WTC11 (cell line): ENCODE results near the gene PISD. TPM values are rescaled to one million over a fixed set of nuclear protein-coding genes. Genes with fewer than 3 reads are reported as not detected.
A peak's percentile ranks its signal among the peaks of the same experiment; 100 is the strongest.

Experiments
- ATAC-seq: fragments of 200-7000 bp; cut with Tn5 transposase; 2 replicates; pipeline ENCODE4 v1.10.0; 2021; ENCODE audit warnings: mild to moderate bottlenecking, moderate library complexity
- Bru-seq: library from RNA; stranded (reverse); fragments of 400-500 nt; gene quantifications from one replicate; lab custom pipeline; 2021; lab: Mats Ljungman, UMichigan
- CTCF ChIA-PET: fragments of 300-600 bp; sonication (Branson Sonifier 250); formaldehyde crosslinking; loops from one replicate; lab custom pipeline; 2021; ENCODE audit warnings: antibody characterized with exemption; lab: Charles Lee
- POLR2A ChIA-PET: fragments of 350-600 bp; sonication (Branson Sonifier 250); formaldehyde crosslinking; loops from one replicate; lab custom pipeline; 2021; ENCODE audit warnings: antibody characterized with exemption; lab: Charles Lee
- DNase-seq: peaks from one replicate; pipeline ENCODE4 v3.0.0; 2021; ENCODE audit warnings: low spot score
- H3K27ac Mint-ChIP-seq: 2 replicates; pipeline ENCODE4 v1.8.0; 2021; ENCODE audit warnings: mixed read lengths
- H3K27me3 Mint-ChIP-seq: 2 replicates; pipeline ENCODE4 v1.8.0; 2021; ENCODE audit warnings: low read depth, mild to moderate bottlenecking, moderate library complexity, mixed read lengths
- H3K36me3 Mint-ChIP-seq: 2 replicates; pipeline ENCODE4 v1.8.0; 2021; ENCODE audit warnings: mixed read lengths
- H3K4me1 Mint-ChIP-seq: 2 replicates; pipeline ENCODE4 v1.8.0; 2022; ENCODE audit warnings: mixed read lengths
- H3K4me3 Mint-ChIP-seq: 2 replicates; pipeline ENCODE4 v1.8.0; 2021; ENCODE audit warnings: mild to moderate bottlenecking, moderate library complexity, mixed read lengths
- H3K9me3 Mint-ChIP-seq: 2 replicates; pipeline ENCODE4 v1.8.0; 2021; ENCODE audit warnings: mixed read lengths
- CBFB ChIP-seq: sonication (generic); formaldehyde crosslinking; IDR thresholded peaks from 2 replicates; pipeline ENCODE4 v1.8.1; 2022; ENCODE audit warnings: mild to moderate bottlenecking, low read depth, missing genetic modification reagents
- CREB1 ChIP-seq: sonication (generic); formaldehyde crosslinking; IDR thresholded peaks from 2 replicates; pipeline ENCODE4 v1.8.0; 2023; ENCODE audit warnings: mild to moderate bottlenecking, missing genetic modification reagents
- CREM ChIP-seq: sonication (generic); formaldehyde crosslinking; IDR thresholded peaks from 2 replicates; pipeline ENCODE4 v1.8.1; 2022; ENCODE audit warnings: mild to moderate bottlenecking, missing genetic modification reagents, moderate library complexity
- FOXP1 ChIP-seq: sonication (generic); formaldehyde crosslinking; IDR thresholded peaks from 2 replicates; pipeline ENCODE4 v1.8.0; 2022; ENCODE audit warnings: missing genetic modification reagents, mild to moderate bottlenecking, moderate library complexity, borderline replicate concordance
- MXD4 ChIP-seq: fragments of 250-450 bp; sonication (Bioruptor Pico); IDR thresholded peaks from 2 replicates; pipeline ENCODE4 v1.8.0; 2021; ENCODE audit warnings: mild to moderate bottlenecking, moderate library complexity, borderline replicate concordance
- MYBL2 ChIP-seq: sonication (generic); formaldehyde crosslinking; IDR thresholded peaks from 2 replicates; pipeline ENCODE4 v1.8.1; 2023; ENCODE audit warnings: mild to moderate bottlenecking, moderate library complexity, missing genetic modification reagents
- NFE2L1 ChIP-seq: sonication (generic); formaldehyde crosslinking; IDR thresholded peaks from 2 replicates; pipeline ENCODE4 v1.8.1; 2023; ENCODE audit warnings: missing genetic modification reagents
- NR1H2 ChIP-seq: sonication (generic); formaldehyde crosslinking; IDR thresholded peaks from 2 replicates; pipeline ENCODE4 v1.9.0; 2021; ENCODE audit warnings: mild to moderate bottlenecking, moderate library complexity, missing genetic modification reagents
- PRRX2 ChIP-seq: fragments of 250-450 bp; sonication (Bioruptor Pico); IDR thresholded peaks from 2 replicates; pipeline ENCODE4 v1.8.0; 2021; ENCODE audit warnings: mild to moderate bottlenecking
- ZNF317 ChIP-seq: sonication (generic); formaldehyde crosslinking; IDR thresholded peaks from 2 replicates; pipeline ENCODE4 v1.8.1; 2023; ENCODE audit warnings: low read depth, mild to moderate bottlenecking, moderate library complexity, missing genetic modification reagents, borderline replicate concordance
- long read RNA-seq, 3 experiments: library from RNA in 1 of 3; library from capped mRNA in 1 of 3; library from polyadenylated mRNA in 1 of 3; unstranded in 2 of 3; stranded (forward) in 1 of 3; transcript quantifications; one replicate each; pipeline ENCODE4 v2.0.0, GENCODE V29; 2021
- total RNA-seq: library from RNA; stranded (reverse); gene quantifications from 3 replicates; pipeline ENCODE4 v1.2.3, GENCODE V29; 2021
- TF ChIP-seq, protein P1 (sequence below): sonication (generic); formaldehyde crosslinking; IDR thresholded peaks from 2 replicates; pipeline ENCODE4 v1.8.0; 2022; ENCODE audit warnings: mild to moderate bottlenecking, missing genetic modification reagents
- TF ChIP-seq, protein P2 (sequence below): fragments of 250-450 bp; sonication (Bioruptor Pico); IDR thresholded peaks from 2 replicates; pipeline ENCODE4 v1.9.0; 2021; ENCODE audit warnings: mild to moderate bottlenecking, borderline replicate concordance
- TF ChIP-seq, protein P3 (sequence below): sonication (generic); formaldehyde crosslinking; IDR thresholded peaks from 2 replicates; pipeline ENCODE4 v1.8.1; 2023; ENCODE audit warnings: mild to moderate bottlenecking, missing genetic modification reagents, moderate library complexity
- TF ChIP-seq, protein P4 (sequence below): sonication (generic); formaldehyde crosslinking; IDR thresholded peaks from 2 replicates; pipeline ENCODE4 v1.8.1; 2022; ENCODE audit warnings: mild to moderate bottlenecking, missing genetic modification reagents, moderate library complexity, borderline replicate concordance
- TF ChIP-seq, protein P5 (sequence below): fragments of 250-450 bp; sonication (Bioruptor Pico); IDR thresholded peaks from 2 replicates; pipeline ENCODE4 v1.9.0; 2021; ENCODE audit warnings: mild to moderate bottlenecking
- TF ChIP-seq, protein P6 (sequence below): fragments of 250-450 bp; sonication (Bioruptor Pico); IDR thresholded peaks from 2 replicates; pipeline ENCODE4 v2.1.2; 2022; ENCODE audit warnings: mild to moderate bottlenecking, moderate library complexity
- TF ChIP-seq, protein P7 (sequence below): sonication (generic); formaldehyde crosslinking; IDR thresholded peaks from 2 replicates; pipeline ENCODE4 v1.8.1; 2023; ENCODE audit warnings: mild to moderate bottlenecking, moderate library complexity, missing genetic modification reagents
- TF ChIP-seq, protein P8 (sequence below): sonication (generic); formaldehyde crosslinking; conservative IDR thresholded peaks from 2 replicates; pipeline ENCODE4 v1.8.1; 2023; ENCODE audit warnings: mild to moderate bottlenecking, low read depth, missing genetic modification reagents, moderate library complexity

PISD gene
- 49.4 to 55.7 TPM (median 50.3 TPM) in 3 replicates for total RNA-seq
- Bru-seq, nascent RNA: percentile 67 among the genes with signal in this experiment
- long read RNA-seq, experiment 1, transcript PISD-209 (8 exons, 1,963 nt): major isoform, 204 of 320 reads
- long read RNA-seq, experiment 1, partial matches to known transcripts: 25 of 320 reads
- long read RNA-seq, experiment 1, other reads (novel, unspliced or antisense): 83 of 320 reads
- long read RNA-seq, experiment 2, transcript PISD-209 (8 exons, 1,963 nt): major isoform, 19 of 50 reads
- long read RNA-seq, experiment 2, partial matches to known transcripts: 17 of 50 reads
- long read RNA-seq, experiment 2, other reads (novel, unspliced or antisense): 14 of 50 reads
- long read RNA-seq, experiment 3, transcript PISD-209 (8 exons, 1,963 nt): major isoform, 19 of 30 reads
- long read RNA-seq, experiment 3, partial matches to known transcripts: 2 of 30 reads
- long read RNA-seq, experiment 3, other reads (novel, unspliced or antisense): 6 of 30 reads

DNA sequence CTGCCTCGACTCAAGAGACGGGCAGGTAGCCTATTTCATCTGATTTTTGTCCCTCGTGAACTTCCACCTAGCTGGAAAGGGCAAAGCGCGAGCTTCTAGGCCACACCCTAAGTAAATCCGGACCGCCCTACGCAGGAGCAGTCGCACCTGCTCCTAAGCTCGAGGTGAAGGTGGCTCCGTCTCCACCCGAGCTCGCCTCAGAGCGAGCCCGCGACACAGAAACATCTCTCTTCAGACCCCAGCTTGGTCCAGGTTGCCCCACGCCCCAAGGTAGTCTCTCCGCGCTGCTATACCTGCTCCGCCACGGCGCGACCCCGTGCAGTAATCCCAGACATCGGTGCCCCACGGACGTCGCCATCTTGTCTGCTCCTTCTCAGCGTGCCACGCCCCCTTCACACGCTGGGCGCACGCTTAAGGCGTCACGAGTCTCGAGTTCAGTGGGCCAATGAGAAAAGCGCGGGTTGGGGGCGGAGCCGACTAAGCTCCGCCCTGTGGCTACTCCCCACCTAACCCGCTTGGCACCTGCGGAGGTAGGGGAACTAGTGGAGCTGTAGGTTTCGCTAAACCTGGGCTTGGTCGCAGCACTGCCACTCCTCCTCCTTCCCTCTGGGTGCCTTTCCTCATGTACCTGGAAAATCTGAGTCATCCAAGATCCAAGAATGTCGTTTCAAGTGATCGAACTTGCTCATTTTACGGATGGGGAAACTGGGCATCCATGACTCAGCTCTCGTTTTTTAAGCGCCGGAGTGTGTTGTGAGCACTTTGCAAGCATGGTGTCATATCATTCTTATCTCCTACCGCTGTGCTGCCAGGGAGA lies at the start of gene PISD:
TSS of gene PISD (minus strand) at position 365 of the 817 bp plus-strand sequence. CDS start at position 358, 7 bp downstream.
- Mint-ChIP-seq H3K9me3 (no peaks in the 10 kb centered on the region), H3K4me3 (peak within 1 kb of the TSS; percentile 99), H3K27ac (peak within 1 kb of the TSS; percentile 99), H3K4me1 (peaks cover 12% of the 10 kb centered on the region), H3K36me3 (no peaks in the 10 kb centered on the region), H3K27me3 (peaks cover 3% of the 10 kb centered on the region; the same call in 1 of the 2 replicates)
- DNase-seq (peak; percentile 98), ATAC-seq (peak; percentile 96)
- ChIA-PET POLR2A (interaction anchor here (0.5 to 2.3 kb wide), 10 partner anchors 15 to 308 kb away, joined by 3 to 9 read pairs (median 4); no protein-coding TSS in a partner anchor), CTCF (interaction anchor here (0.6 to 3.1 kb wide), 14 partner anchors 12 to 456 kb away, joined by 3 to 46 read pairs (median 4); partner anchors contain the start of gene PRR14L)
- TF ChIP-seq CBFB: 0 out of 2 replicates have a peak, but pooled peaks have one; percentile 73
- peak; percentile 65; the same call in 1 of the 2 replicates for TF ChIP-seq FOXP1 (CRISPR knock-in tag)
- TF ChIP-seq, protein P1, sequence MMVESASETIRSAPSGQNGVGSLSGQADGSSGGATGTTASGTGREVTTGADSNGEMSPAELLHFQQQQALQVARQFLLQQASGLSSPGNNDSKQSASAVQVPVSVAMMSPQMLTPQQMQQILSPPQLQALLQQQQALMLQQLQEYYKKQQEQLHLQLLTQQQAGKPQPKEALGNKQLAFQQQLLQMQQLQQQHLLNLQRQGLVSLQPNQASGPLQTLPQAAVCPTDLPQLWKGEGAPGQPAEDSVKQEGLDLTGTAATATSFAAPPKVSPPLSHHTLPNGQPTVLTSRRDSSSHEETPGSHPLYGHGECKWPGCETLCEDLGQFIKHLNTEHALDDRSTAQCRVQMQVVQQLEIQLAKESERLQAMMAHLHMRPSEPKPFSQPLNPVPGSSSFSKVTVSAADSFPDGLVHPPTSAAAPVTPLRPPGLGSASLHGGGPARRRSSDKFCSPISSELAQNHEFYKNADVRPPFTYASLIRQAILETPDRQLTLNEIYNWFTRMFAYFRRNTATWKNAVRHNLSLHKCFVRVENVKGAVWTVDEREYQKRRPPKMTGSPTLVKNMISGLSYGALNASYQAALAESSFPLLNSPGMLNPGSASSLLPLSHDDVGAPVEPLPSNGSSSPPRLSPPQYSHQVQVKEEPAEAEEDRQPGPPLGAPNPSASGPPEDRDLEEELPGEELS (CRISPR knock-in tag): peak; percentile 88
- TF ChIP-seq, protein P2, sequence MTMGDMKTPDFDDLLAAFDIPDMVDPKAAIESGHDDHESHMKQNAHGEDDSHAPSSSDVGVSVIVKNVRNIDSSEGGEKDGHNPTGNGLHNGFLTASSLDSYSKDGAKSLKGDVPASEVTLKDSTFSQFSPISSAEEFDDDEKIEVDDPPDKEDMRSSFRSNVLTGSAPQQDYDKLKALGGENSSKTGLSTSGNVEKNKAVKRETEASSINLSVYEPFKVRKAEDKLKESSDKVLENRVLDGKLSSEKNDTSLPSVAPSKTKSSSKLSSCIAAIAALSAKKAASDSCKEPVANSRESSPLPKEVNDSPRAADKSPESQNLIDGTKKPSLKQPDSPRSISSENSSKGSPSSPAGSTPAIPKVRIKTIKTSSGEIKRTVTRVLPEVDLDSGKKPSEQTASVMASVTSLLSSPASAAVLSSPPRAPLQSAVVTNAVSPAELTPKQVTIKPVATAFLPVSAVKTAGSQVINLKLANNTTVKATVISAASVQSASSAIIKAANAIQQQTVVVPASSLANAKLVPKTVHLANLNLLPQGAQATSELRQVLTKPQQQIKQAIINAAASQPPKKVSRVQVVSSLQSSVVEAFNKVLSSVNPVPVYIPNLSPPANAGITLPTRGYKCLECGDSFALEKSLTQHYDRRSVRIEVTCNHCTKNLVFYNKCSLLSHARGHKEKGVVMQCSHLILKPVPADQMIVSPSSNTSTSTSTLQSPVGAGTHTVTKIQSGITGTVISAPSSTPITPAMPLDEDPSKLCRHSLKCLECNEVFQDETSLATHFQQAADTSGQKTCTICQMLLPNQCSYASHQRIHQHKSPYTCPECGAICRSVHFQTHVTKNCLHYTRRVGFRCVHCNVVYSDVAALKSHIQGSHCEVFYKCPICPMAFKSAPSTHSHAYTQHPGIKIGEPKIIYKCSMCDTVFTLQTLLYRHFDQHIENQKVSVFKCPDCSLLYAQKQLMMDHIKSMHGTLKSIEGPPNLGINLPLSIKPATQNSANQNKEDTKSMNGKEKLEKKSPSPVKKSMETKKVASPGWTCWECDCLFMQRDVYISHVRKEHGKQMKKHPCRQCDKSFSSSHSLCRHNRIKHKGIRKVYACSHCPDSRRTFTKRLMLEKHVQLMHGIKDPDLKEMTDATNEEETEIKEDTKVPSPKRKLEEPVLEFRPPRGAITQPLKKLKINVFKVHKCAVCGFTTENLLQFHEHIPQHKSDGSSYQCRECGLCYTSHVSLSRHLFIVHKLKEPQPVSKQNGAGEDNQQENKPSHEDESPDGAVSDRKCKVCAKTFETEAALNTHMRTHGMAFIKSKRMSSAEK: no peak
- no peak for TF ChIP-seq ZNF317
- TF ChIP-seq, protein P3, sequence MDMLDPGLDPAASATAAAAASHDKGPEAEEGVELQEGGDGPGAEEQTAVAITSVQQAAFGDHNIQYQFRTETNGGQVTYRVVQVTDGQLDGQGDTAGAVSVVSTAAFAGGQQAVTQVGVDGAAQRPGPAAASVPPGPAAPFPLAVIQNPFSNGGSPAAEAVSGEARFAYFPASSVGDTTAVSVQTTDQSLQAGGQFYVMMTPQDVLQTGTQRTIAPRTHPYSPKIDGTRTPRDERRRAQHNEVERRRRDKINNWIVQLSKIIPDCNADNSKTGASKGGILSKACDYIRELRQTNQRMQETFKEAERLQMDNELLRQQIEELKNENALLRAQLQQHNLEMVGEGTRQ (CRISPR knock-in tag): peak; percentile 53; the same call in 1 of the 2 replicates
- TF ChIP-seq, protein P4, sequence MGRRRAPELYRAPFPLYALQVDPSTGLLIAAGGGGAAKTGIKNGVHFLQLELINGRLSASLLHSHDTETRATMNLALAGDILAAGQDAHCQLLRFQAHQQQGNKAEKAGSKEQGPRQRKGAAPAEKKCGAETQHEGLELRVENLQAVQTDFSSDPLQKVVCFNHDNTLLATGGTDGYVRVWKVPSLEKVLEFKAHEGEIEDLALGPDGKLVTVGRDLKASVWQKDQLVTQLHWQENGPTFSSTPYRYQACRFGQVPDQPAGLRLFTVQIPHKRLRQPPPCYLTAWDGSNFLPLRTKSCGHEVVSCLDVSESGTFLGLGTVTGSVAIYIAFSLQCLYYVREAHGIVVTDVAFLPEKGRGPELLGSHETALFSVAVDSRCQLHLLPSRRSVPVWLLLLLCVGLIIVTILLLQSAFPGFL (CRISPR knock-in tag): no peak
- TF ChIP-seq MYBL2 (CRISPR knock-in tag): peak; percentile 78
- TF ChIP-seq, protein P5, sequence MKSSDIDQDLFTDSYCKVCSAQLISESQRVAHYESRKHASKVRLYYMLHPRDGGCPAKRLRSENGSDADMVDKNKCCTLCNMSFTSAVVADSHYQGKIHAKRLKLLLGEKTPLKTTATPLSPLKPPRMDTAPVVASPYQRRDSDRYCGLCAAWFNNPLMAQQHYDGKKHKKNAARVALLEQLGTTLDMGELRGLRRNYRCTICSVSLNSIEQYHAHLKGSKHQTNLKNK (CRISPR knock-in tag): no peak
- no peak for TF ChIP-seq MXD4 (CRISPR knock-in tag)
- TF ChIP-seq, protein P6, sequence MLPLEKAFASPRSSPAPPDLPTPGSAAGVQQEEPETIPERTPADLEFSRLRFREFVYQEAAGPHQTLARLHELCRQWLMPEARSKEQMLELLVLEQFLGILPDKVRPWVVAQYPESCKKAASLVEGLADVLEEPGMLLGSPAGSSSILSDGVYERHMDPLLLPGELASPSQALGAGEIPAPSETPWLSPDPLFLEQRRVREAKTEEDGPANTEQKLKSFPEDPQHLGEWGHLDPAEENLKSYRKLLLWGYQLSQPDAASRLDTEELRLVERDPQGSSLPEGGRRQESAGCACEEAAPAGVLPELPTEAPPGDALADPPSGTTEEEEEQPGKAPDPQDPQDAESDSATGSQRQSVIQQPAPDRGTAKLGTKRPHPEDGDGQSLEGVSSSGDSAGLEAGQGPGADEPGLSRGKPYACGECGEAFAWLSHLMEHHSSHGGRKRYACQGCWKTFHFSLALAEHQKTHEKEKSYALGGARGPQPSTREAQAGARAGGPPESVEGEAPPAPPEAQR (CRISPR knock-in tag): no peak
- TF ChIP-seq CREM (CRISPR knock-in tag): peak; percentile 97
- no peak for TF ChIP-seq PRRX2
- TF ChIP-seq NFE2L1 (CRISPR knock-in tag): 0 out of 2 replicates have a peak, but pooled peaks have one; percentile 49
- no peak for TF ChIP-seq NR1H2
- TF ChIP-seq, protein P7, sequence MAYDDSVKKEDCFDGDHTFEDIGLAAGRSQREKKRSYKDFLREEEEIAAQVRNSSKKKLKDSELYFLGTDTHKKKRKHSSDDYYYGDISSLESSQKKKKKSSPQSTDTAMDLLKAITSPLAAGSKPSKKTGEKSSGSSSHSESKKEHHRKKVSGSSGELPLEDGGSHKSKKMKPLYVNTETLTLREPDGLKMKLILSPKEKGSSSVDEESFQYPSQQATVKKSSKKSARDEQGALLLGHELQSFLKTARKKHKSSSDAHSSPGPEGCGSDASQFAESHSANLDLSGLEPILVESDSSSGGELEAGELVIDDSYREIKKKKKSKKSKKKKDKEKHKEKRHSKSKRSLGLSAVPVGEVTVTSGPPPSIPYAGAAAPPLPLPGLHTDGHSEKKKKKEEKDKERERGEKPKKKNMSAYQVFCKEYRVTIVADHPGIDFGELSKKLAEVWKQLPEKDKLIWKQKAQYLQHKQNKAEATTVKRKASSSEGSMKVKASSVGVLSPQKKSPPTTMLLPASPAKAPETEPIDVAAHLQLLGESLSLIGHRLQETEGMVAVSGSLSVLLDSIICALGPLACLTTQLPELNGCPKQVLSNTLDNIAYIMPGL (CRISPR knock-in tag): 0 out of 2 replicates have a peak, but pooled peaks have one; percentile 21
- TF ChIP-seq, protein P8, sequence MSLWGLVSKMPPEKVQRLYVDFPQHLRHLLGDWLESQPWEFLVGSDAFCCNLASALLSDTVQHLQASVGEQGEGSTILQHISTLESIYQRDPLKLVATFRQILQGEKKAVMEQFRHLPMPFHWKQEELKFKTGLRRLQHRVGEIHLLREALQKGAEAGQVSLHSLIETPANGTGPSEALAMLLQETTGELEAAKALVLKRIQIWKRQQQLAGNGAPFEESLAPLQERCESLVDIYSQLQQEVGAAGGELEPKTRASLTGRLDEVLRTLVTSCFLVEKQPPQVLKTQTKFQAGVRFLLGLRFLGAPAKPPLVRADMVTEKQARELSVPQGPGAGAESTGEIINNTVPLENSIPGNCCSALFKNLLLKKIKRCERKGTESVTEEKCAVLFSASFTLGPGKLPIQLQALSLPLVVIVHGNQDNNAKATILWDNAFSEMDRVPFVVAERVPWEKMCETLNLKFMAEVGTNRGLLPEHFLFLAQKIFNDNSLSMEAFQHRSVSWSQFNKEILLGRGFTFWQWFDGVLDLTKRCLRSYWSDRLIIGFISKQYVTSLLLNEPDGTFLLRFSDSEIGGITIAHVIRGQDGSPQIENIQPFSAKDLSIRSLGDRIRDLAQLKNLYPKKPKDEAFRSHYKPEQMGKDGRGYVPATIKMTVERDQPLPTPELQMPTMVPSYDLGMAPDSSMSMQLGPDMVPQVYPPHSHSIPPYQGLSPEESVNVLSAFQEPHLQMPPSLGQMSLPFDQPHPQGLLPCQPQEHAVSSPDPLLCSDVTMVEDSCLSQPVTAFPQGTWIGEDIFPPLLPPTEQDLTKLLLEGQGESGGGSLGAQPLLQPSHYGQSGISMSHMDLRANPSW (CRISPR knock-in tag): no peak
- TF ChIP-seq CREB1 (CRISPR knock-in tag): peak; percentile 89
